HL-60 (cell line): ENCODE measurements around the gene STXBP3.

Experiments used
- GABPA ChIP-seq: IDR thresholded peaks from 2 replicates; pipeline ENCODE4 v1.6.1; 2012; ENCODE audit warnings: low read depth
- POLR2AphosphoS5 ChIP-seq: IDR thresholded peaks from 2 replicates; pipeline ENCODE4 v1.6.1; 2012; ENCODE audit warnings: low read depth
- TF ChIP-seq, protein P1 (sequence below): IDR thresholded peaks from one replicate; pipeline ENCODE4 v1.5.1; 2011; ENCODE audit warnings: low read length, control low read depth, inconsistent platforms; ENCODE audit not compliant: insufficient read depth
- TF ChIP-seq, protein P2 (sequence below): IDR thresholded peaks from 2 replicates; pipeline ENCODE4 v1.6.1; 2012; ENCODE audit warnings: low read depth; ENCODE audit not compliant: insufficient replicate concordance

DNA sequence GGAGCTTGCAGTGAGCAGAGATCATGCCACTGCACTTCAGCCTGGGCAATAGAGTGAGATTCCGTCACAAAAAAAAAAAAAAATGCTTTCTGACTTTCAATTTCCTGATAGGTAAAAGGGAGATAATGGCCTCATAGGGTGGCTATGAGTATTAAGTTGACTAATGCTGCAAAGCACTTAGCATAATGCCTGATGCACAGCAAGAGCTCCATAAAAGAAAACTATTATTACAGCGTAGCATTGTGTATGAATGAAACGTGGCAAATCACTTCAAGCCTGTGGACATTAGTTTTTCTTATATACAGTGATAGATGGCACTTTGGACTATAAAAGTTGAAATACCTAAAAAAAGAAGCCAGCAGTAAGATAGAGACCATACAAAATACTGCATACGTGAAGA is 17.0 kb upstream of the STXBP3 start:
- TF ChIP-seq, protein P1, sequence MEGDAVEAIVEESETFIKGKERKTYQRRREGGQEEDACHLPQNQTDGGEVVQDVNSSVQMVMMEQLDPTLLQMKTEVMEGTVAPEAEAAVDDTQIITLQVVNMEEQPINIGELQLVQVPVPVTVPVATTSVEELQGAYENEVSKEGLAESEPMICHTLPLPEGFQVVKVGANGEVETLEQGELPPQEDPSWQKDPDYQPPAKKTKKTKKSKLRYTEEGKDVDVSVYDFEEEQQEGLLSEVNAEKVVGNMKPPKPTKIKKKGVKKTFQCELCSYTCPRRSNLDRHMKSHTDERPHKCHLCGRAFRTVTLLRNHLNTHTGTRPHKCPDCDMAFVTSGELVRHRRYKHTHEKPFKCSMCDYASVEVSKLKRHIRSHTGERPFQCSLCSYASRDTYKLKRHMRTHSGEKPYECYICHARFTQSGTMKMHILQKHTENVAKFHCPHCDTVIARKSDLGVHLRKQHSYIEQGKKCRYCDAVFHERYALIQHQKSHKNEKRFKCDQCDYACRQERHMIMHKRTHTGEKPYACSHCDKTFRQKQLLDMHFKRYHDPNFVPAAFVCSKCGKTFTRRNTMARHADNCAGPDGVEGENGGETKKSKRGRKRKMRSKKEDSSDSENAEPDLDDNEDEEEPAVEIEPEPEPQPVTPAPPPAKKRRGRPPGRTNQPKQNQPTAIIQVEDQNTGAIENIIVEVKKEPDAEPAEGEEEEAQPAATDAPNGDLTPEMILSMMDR = no peak
- TF ChIP-seq, protein P2, sequence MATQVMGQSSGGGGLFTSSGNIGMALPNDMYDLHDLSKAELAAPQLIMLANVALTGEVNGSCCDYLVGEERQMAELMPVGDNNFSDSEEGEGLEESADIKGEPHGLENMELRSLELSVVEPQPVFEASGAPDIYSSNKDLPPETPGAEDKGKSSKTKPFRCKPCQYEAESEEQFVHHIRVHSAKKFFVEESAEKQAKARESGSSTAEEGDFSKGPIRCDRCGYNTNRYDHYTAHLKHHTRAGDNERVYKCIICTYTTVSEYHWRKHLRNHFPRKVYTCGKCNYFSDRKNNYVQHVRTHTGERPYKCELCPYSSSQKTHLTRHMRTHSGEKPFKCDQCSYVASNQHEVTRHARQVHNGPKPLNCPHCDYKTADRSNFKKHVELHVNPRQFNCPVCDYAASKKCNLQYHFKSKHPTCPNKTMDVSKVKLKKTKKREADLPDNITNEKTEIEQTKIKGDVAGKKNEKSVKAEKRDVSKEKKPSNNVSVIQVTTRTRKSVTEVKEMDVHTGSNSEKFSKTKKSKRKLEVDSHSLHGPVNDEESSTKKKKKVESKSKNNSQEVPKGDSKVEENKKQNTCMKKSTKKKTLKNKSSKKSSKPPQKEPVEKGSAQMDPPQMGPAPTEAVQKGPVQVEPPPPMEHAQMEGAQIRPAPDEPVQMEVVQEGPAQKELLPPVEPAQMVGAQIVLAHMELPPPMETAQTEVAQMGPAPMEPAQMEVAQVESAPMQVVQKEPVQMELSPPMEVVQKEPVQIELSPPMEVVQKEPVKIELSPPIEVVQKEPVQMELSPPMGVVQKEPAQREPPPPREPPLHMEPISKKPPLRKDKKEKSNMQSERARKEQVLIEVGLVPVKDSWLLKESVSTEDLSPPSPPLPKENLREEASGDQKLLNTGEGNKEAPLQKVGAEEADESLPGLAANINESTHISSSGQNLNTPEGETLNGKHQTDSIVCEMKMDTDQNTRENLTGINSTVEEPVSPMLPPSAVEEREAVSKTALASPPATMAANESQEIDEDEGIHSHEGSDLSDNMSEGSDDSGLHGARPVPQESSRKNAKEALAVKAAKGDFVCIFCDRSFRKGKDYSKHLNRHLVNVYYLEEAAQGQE = no peak
- no peak for TF ChIP-seq GABPA
- no peak for TF ChIP-seq POLR2AphosphoS5
